Measurements from ENCODE around the gene CELF2.

DNA sequence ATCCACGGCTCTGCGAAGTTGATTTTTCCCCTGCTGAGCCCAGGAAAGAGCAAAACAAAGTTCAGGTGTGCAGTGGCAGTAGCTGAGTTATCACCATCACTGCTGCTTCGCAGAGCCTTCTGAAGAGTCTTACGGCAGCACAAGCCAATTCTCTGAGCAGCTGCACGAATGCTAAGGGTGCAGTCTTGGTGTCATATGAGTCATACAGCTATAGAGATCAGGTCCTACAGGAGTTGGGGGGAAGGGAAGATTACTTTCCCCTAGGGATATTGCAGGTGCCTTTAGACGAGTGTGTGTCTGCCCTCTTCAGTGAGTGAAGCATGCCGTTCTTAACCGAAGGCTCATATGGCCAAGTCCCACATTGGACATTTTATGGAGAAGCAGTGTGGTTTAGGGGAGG is 227.8 kb downstream of the CELF2 start:
- TF ChIP-seq, protein P1, sequence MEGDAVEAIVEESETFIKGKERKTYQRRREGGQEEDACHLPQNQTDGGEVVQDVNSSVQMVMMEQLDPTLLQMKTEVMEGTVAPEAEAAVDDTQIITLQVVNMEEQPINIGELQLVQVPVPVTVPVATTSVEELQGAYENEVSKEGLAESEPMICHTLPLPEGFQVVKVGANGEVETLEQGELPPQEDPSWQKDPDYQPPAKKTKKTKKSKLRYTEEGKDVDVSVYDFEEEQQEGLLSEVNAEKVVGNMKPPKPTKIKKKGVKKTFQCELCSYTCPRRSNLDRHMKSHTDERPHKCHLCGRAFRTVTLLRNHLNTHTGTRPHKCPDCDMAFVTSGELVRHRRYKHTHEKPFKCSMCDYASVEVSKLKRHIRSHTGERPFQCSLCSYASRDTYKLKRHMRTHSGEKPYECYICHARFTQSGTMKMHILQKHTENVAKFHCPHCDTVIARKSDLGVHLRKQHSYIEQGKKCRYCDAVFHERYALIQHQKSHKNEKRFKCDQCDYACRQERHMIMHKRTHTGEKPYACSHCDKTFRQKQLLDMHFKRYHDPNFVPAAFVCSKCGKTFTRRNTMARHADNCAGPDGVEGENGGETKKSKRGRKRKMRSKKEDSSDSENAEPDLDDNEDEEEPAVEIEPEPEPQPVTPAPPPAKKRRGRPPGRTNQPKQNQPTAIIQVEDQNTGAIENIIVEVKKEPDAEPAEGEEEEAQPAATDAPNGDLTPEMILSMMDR (IDR thresholded peaks at IDR 0.05), result no peak
- TF ChIP-seq POLR2A (IDR thresholded peaks at IDR 0.05), result no peak

Measured in thyroid gland (tissue), 4 donors.